Measurements from ENCODE around the gene TBCA. TPM values are rescaled to one million over a fixed set of nuclear protein-coding genes. Genes with fewer than 3 reads are reported as not detected.
"Not testable (repeated sequence)": the region's sequence is repeated elsewhere in the genome, so short reads cannot be mapped to it uniquely, and the experiment has no call there.

The TBCA gene
- polyA plus RNA-seq, 1 donor = 206 TPM

DNA sequence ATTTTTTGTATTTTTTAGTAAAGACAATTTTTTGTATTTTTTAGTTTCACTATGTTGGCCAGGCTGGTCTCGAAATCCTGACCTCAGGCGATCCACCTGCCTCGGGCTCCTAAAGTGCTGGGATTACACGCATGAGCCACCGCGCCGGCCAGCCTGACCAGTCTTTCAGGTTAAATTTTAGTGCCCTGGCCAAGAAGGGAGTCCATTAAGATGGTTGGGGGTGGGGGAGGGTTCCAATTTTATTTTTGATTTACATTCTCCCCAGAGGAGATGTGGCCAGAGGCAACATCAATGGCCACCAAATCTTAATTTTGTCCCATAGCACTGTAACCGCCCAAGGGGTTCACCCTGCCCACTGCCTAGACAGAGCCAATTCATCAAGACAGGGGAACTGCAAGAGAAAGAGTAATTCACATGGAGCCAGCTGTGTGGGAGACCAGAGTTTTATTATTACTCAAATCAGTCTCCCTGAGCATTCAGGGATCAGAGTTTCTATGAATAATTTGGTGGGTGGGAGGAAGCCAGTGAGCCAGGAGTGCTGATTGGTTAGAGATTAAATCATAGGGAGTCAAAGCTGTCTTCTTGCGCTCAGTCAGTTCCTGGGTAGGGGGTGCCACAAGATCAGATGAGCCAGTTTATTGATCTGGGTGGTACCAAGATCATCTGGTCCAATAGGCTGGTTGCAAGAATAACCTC lies 24.7 kb downstream of the TBCA start:
- Histone ChIP-seq H3K27me3 (ENCODE audit: control insufficient read depth, insufficient read depth, low read length) (no peaks in the 10 kb centered on the region), H3K36me3 (ENCODE audit: control insufficient read depth, insufficient read depth, low read length) (no peaks in the 10 kb centered on the region), H3K4me1 (ENCODE audit: control insufficient read depth, insufficient read depth, low read length) (no peaks in the 10 kb centered on the region), H3K27ac (ENCODE audit: low read length) (no peak overlapping the region), H3K4me3 (ENCODE audit: low read length) (no peak overlapping the region), H3K9me3 (ENCODE audit: control insufficient read depth, low read depth, low read length) (no peaks in the 10 kb centered on the region)
- WGBS (ENCODE audit: insufficient coverage, low lambda C conversion rate) = no CpG with 5 or more reads among the region's 9 CpGs
- DNase-seq = no peak

DNA sequence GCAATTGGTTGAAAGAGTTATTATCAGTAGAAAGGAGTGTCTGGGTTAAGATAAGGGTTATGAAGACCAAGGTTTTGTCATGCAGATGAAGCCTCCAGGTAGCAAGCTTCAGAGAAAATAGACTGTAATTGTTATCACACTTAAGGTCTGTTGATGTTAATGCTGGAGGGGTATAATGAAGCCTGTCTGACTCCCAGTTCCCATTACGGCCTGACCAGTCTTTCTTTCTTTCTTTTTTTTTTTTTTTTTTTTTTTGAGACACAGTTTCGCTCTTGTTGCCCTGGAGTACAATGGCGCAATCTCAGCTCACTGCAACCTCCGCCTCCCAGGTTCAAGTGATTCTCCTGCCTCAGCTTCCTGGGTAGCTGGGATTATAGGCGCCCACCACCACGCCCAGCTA lies 25.2 kb downstream of the TBCA start:
- not testable (repeated sequence) for H3K36me3 ChIP-seq (ENCODE audit: control insufficient read depth, insufficient read depth, low read length); H3K27ac ChIP-seq (ENCODE audit: low read length); H3K4me3 ChIP-seq (ENCODE audit: low read length); H3K9me3 ChIP-seq (ENCODE audit: control insufficient read depth, low read depth, low read length); DNase-seq; H3K27me3 ChIP-seq (ENCODE audit: control insufficient read depth, insufficient read depth, low read length); H3K4me1 ChIP-seq (ENCODE audit: control insufficient read depth, insufficient read depth, low read length)
- 100% methylated on average over 1 of the region's 6 CpGs for WGBS (ENCODE audit: insufficient coverage, low lambda C conversion rate)

DNA sequence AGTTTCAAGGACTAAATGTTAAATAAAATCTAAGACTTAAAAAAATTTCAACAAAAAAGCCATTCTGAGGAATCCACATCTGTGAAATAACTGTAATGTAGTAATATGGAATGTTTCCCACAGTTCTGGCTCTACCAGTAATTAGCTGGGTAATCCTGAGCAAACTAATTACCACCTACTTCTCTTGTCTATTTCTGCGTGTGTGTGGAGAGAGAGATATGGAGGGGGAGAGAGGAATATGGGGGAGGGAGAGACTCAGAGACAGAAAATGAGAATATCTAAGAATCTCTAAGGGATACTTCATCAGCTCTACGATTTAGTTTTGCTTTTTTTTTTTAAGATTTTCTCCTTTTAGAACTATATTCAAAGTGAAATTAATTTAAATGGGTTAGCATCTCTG lies 28.0 kb downstream of the TBCA start:
- H3K4me1 ChIP-seq (ENCODE audit: control insufficient read depth, insufficient read depth, low read length) = no peaks in the 10 kb centered on the region
- WGBS (ENCODE audit: insufficient coverage, low lambda C conversion rate) = 67% methylated on average over 2 of the region's 2 CpGs
- no peak overlapping the region for H3K27ac ChIP-seq (ENCODE audit: low read length)

DNA sequence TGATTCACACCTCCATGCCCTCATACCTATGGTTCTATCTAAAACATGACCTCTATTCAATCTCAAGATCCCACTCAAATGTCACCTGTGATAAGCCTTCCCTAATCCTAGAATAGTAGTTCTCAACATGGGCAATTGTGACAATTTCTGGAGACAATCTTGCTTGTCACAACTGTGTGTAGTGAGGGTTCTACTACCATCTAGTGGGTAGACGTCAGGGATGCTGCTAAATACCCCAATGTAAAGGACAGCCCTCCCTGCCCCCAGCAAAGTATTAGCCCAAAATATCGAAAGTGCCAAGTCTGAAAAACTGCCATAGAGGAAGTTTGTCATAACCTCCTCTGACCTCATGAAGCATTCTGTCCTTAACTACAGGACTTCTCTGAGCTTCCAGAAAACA lies 32.0 kb downstream of the TBCA start:
- H3K36me3 ChIP-seq (ENCODE audit: control insufficient read depth, insufficient read depth, low read length) = no peaks in the 10 kb centered on the region
- no peaks in the 10 kb centered on the region for H3K4me1 ChIP-seq (ENCODE audit: control insufficient read depth, insufficient read depth, low read length)
- H3K27ac ChIP-seq (ENCODE audit: low read length) = no peak overlapping the region
- WGBS (ENCODE audit: insufficient coverage, low lambda C conversion rate) = no CpG with 5 or more reads among the region's 2 CpGs
- peak in 1 of 2 donors; percentile 1 for DNase-seq
- no peak overlapping the region for H3K4me3 ChIP-seq (ENCODE audit: low read length)
- H3K9me3 ChIP-seq (ENCODE audit: control insufficient read depth, low read depth, low read length) = no peaks in the 10 kb centered on the region
- H3K27me3 ChIP-seq (ENCODE audit: control insufficient read depth, insufficient read depth, low read length) = no peaks in the 10 kb centered on the region

More for the DNA sequence above, 28.0 kb downstream of the TBCA start:
- H3K36me3 ChIP-seq (ENCODE audit: control insufficient read depth, insufficient read depth, low read length) = no peaks in the 10 kb centered on the region
- no peaks in the 10 kb centered on the region for H3K27me3 ChIP-seq (ENCODE audit: control insufficient read depth, insufficient read depth, low read length)
- no peak for DNase-seq
- H3K9me3 ChIP-seq (ENCODE audit: control insufficient read depth, low read depth, low read length) = no peaks in the 10 kb centered on the region
- H3K4me3 ChIP-seq (ENCODE audit: low read length) = no peak overlapping the region

DNA sequence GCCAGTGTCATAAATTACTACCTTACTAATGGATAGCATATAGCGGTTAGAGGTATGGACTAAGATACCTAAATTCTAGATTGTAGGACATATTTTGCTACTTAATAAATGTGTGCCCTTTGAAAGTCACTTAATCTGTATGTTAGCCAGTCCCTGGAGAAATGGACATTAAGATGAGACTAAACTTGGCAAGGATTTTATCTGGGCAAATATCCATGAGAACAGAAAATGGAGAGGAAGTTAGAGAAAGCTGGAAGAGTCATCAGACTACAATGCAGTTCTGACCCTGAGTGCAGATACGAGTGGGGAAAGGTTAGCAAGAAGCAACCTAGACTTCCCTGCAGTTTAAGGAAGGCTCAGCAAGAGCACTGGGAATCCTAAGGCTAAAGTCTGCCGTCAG lies 33.0 kb downstream of the TBCA start:
- Histone ChIP-seq H3K27me3 (ENCODE audit: control insufficient read depth, insufficient read depth, low read length) (no peaks in the 10 kb centered on the region), H3K27ac (ENCODE audit: low read length) (no peak overlapping the region)
- no CpG with 5 or more reads among the region's 3 CpGs for WGBS (ENCODE audit: insufficient coverage, low lambda C conversion rate)

DNA sequence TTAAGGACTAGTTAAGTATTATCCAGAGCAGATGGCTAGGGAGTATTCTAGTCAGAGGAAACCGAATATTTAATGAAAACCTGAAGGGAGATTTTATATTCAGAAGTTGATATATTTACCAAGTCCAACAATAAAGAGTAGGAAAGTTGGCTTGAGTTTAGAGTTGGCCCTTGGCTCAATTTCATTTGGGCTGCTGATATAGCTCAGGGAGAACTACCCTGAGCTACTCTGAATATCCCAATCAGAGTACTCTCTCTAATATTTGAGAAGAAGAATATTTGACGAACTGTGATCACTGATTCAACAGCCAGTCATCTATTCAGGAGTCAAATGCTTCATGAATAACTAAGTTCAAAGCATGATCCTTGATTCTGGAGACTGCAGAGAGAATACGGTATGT lies 34.5 kb downstream of the TBCA start:
- Histone ChIP-seq H3K36me3 (ENCODE audit: control insufficient read depth, insufficient read depth, low read length) (no peaks in the 10 kb centered on the region), H3K27ac (ENCODE audit: low read length) (no peak overlapping the region), H3K4me3 (ENCODE audit: low read length) (no peak overlapping the region), H3K27me3 (ENCODE audit: control insufficient read depth, insufficient read depth, low read length) (no peaks in the 10 kb centered on the region), H3K4me1 (ENCODE audit: control insufficient read depth, insufficient read depth, low read length) (no peaks in the 10 kb centered on the region), H3K9me3 (ENCODE audit: control insufficient read depth, low read depth, low read length) (no peaks in the 10 kb centered on the region)
- no peak for DNase-seq
- WGBS (ENCODE audit: insufficient coverage, low lambda C conversion rate) = 100% methylated on average over 1 of the region's 3 CpGs

More for the DNA sequence above, 33.0 kb downstream of the TBCA start:
- DNase-seq = no peak
- H3K4me3 ChIP-seq (ENCODE audit: low read length) = no peak overlapping the region
- no peaks in the 10 kb centered on the region for H3K9me3 ChIP-seq (ENCODE audit: control insufficient read depth, low read depth, low read length)
- no peaks in the 10 kb centered on the region for H3K36me3 ChIP-seq (ENCODE audit: control insufficient read depth, insufficient read depth, low read length)
- H3K4me1 ChIP-seq (ENCODE audit: control insufficient read depth, insufficient read depth, low read length) = no peaks in the 10 kb centered on the region

DNA sequence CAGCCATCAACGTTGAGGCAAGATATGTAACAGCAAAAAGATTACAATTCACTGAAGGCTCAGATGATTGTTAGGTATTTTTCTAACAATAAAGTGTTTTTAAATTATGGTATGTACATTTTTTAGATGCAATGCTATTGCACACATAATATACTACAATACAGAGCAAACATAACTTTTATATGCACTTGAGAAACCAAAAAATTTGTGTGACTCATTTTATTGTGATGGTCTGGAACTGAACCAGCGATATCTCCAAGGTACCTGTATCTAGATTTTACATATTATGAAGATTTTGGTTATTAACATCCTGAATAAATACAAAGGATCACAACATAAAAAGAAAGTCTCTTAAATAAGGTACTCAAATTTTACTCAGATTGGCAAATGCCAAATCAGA lies 41.3 kb downstream of the TBCA start:
- no peaks in the 10 kb centered on the region for H3K4me1 ChIP-seq (ENCODE audit: control insufficient read depth, insufficient read depth, low read length)
- WGBS (ENCODE audit: insufficient coverage, low lambda C conversion rate) = 100% methylated on average over 2 of the region's 2 CpGs

DNA sequence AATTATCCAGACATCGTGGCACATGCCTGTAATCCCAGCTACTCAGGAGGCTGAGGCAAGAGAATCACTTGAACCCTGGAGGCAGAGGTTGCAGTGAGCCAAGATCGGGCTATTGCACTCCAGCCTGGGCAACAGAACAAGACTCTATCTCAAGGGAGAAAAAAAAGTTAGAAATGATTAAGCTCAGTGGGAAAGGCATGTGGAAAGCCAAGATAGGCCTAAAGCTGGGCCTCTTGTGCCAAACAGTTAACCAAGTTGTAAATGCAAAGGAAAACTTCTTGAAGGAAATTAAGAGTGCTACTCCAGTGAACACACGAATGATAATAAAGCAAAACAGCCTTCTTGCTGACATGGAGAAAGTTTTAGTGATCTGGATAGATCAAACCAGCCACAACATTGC lies 43.0 kb downstream of the TBCA start:
- no CpG with 5 or more reads among the region's 3 CpGs for WGBS (ENCODE audit: insufficient coverage, low lambda C conversion rate)
- no peaks in the 10 kb centered on the region for H3K27me3 ChIP-seq (ENCODE audit: control insufficient read depth, insufficient read depth, low read length)
- DNase-seq = no peak
- no peak overlapping the region for H3K27ac ChIP-seq (ENCODE audit: low read length)
- peaks cover 4% of the 10 kb centered on the region for H3K36me3 ChIP-seq (ENCODE audit: control insufficient read depth, insufficient read depth, low read length)
- no peaks in the 10 kb centered on the region for H3K4me1 ChIP-seq (ENCODE audit: control insufficient read depth, insufficient read depth, low read length)
- no peak overlapping the region for H3K4me3 ChIP-seq (ENCODE audit: low read length)
- H3K9me3 ChIP-seq (ENCODE audit: control insufficient read depth, low read depth, low read length) = no peaks in the 10 kb centered on the region

More for the DNA sequence above, 41.3 kb downstream of the TBCA start:
- DNase-seq = no peak
- no peak overlapping the region for H3K4me3 ChIP-seq (ENCODE audit: low read length)
- peaks cover 4% of the 10 kb centered on the region for H3K36me3 ChIP-seq (ENCODE audit: control insufficient read depth, insufficient read depth, low read length)
- no peaks in the 10 kb centered on the region for H3K27me3 ChIP-seq (ENCODE audit: control insufficient read depth, insufficient read depth, low read length)
- H3K9me3 ChIP-seq (ENCODE audit: control insufficient read depth, low read depth, low read length) = no peaks in the 10 kb centered on the region
- H3K27ac ChIP-seq (ENCODE audit: low read length) = no peak overlapping the region

DNA sequence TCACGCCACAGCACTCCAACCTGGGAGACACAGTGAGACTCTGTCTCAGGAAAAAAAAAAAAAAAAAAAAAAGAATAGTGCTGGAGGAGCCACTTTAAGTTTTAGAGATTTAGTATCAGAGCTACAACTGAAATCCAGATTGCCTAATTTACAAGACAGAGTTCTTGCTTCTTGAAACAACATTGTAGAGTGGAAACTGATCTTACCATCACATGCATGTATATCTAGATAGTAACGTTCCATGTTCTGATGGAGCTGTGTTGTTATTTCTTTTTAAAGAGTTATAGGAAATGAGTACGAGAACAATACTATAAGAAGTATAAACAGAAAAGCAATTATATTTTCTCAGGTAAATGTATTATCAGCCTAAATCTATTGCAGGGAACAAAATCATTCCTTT lies 48.9 kb downstream of the TBCA start:
- no peaks in the 10 kb centered on the region for H3K27me3 ChIP-seq (ENCODE audit: control insufficient read depth, insufficient read depth, low read length)
- H3K4me3 ChIP-seq (ENCODE audit: low read length) = no peak overlapping the region
- peaks cover 3% of the 10 kb centered on the region for H3K36me3 ChIP-seq (ENCODE audit: control insufficient read depth, insufficient read depth, low read length)
- no peaks in the 10 kb centered on the region for H3K4me1 ChIP-seq (ENCODE audit: control insufficient read depth, insufficient read depth, low read length)
- DNase-seq = no peak
- WGBS (ENCODE audit: insufficient coverage, low lambda C conversion rate) = 100% methylated on average over 2 of the region's 3 CpGs
- no peaks in the 10 kb centered on the region for H3K9me3 ChIP-seq (ENCODE audit: control insufficient read depth, low read depth, low read length)
- H3K27ac ChIP-seq (ENCODE audit: low read length) = no peak overlapping the region

DNA sequence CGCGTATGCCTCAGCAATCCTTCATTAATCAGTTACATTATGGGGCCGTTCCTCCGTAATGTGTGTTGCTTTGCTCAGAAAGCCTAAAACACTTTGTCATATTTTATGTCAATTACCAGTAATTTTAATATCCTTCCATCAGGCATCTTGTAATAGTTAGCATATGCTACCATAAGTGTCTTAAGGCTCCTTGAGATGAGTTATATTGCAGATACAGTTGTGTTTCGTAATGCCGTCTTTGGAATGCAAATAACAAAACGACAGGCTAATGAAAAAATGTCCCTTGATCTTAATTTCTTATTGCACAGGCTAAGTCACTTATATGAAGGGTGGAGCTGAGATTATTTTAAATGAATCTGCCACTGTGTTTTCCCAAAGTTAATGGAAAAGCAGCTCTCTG lies 50.5 kb downstream of the TBCA start:
- Histone ChIP-seq H3K27ac (ENCODE audit: low read length) (no peak overlapping the region), H3K27me3 (ENCODE audit: control insufficient read depth, insufficient read depth, low read length) (no peaks in the 10 kb centered on the region), H3K4me1 (ENCODE audit: control insufficient read depth, insufficient read depth, low read length) (no peaks in the 10 kb centered on the region), H3K4me3 (ENCODE audit: low read length) (no peak overlapping the region), H3K9me3 (ENCODE audit: control insufficient read depth, low read depth, low read length) (no peaks in the 10 kb centered on the region), H3K36me3 (ENCODE audit: control insufficient read depth, insufficient read depth, low read length) (peaks cover 3% of the 10 kb centered on the region)
- no peak for DNase-seq
- WGBS (ENCODE audit: insufficient coverage, low lambda C conversion rate) = 100% methylated on average over 2 of the region's 7 CpGs

DNA sequence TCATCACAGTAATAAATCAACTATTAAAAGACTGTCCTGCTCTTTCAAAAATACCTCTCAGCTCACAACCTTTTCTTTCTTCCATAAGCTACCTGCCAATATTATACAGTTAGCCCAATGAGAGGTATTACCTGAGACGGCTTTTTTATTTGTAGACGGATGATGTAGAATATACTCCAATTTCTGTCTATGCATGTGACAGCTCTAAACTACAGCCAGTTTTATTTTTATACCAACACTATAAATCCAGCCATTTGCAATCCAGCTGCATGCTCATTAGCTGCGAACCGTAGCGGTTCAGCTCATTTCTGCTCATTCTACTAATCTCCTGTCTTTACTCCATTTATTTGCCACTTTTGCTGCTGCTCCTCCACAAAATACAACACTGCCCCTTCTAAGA lies 51.2 kb downstream of the TBCA start:
- H3K4me3 ChIP-seq (ENCODE audit: low read length) = no peak overlapping the region
- 95% methylated on average over 4 of the region's 5 CpGs for WGBS (ENCODE audit: insufficient coverage, low lambda C conversion rate)
- no peak overlapping the region for H3K27ac ChIP-seq (ENCODE audit: low read length)
- H3K4me1 ChIP-seq (ENCODE audit: control insufficient read depth, insufficient read depth, low read length) = no peaks in the 10 kb centered on the region
- no peaks in the 10 kb centered on the region for H3K9me3 ChIP-seq (ENCODE audit: control insufficient read depth, low read depth, low read length)
- H3K27me3 ChIP-seq (ENCODE audit: control insufficient read depth, insufficient read depth, low read length) = no peaks in the 10 kb centered on the region
- no peak for DNase-seq
- H3K36me3 ChIP-seq (ENCODE audit: control insufficient read depth, insufficient read depth, low read length) = peaks cover 3% of the 10 kb centered on the region

All from large intestine (tissue), 3 donors.